Measurements from ENCODE around the gene TRPV5. TPM values are rescaled to one million over a fixed set of nuclear protein-coding genes. Genes with fewer than 3 reads are reported as not detected.

Gene TRPV5
- polyA plus RNA-seq, 2 of the 4 experiments (the other 2 are of a cell fraction): not detected

DNA sequence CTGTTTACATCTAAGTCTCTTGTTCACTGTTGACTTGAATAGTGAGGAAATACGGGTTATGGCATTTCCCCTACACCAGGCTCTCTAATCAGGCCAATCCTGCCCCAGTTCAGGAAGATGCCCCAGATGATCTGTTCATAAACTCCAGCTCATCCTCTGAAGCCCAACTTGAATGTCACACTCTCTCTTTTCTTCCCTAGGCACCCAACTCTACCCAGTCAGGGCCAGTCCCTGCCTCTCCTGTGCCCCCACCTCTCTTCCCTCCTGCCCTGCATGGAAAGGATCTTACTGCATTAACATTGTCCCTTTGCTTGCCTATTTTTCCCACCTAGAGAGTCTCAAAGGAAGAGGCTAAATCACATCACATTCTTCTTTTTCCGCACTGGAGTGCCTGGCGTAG is 37.4 kb downstream of the TRPV5 start:
- DNase-seq (ENCODE audit: low read depth in 1 of 2, low spot score in 1 of 2): no peak
- FAIRE-seq: no peak
- ChIA-PET POLR2A (no interaction called here), CTCF (interaction anchor here (1.8 kb wide), 1 partner anchor 17 kb away, joined by 3 read pairs; no protein-coding TSS in a partner anchor)
- Histone ChIP-seq H3K27ac (no peak overlapping the region), H3K4me1 (no peaks in the 10 kb centered on the region), H3K9me3 (no peaks in the 10 kb centered on the region), H3K4me3 (no peak overlapping the region), H3K4me2 (no peak overlapping the region)
- TF ChIP-seq ESRRA (IDR thresholded peaks at IDR 0.05; ENCODE audit: borderline replicate concordance, low read length) (no peak), CBX8 (IDR thresholded peaks at IDR 0.05) (no peak), JUNB (IDR thresholded peaks at IDR 0.05) (no peak), BHLHE40 (IDR thresholded peaks at IDR 0.05; ENCODE audit: low read depth, low read length) (no peak), RARB (CRISPR knock-in tag; IDR thresholded peaks at IDR 0.05) (no peak), RFX5 (IDR thresholded peaks at IDR 0.05) (no peak), EP300 (IDR thresholded peaks at IDR 0.05) (no peak), MAFK (IDR thresholded peaks at IDR 0.05; ENCODE audit: partially characterized antibody) (no peak)
- WGBS (ENCODE audit: missing lambda C conversion rate): 34% methylated on average over 3 of the region's 3 CpGs
- ATAC-seq: no peak

DNA sequence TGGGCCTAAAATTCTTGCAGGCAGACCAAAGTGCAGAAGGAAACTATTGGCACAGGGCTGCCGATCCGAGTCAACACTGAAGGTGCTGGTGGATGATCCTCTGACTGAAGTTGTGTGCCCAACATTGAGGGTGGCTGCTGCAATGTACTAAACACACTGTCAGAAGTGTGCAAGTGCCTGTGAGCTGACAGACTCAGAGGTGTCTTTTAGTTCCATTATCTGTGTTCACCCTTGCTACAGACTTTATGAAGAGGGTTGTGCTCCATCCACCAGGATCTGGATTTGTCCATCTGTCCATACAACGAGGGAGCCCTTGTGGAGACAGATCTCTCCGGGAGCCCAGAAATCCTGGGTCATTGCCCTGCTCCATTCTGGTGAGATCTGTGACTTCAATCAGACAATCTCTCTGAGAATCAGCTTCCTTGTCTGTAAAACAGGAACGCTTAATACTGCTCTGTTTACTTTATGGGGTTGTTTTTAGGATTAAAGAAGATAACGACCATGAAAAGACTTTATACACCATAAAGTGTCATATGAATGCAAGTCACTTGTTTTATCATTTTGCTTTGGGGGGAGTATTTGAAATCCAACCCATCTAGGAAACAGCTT is 38.5 kb downstream of the TRPV5 start:
- WGBS (ENCODE audit: missing lambda C conversion rate): 27% methylated on average over 6 of the region's 6 CpGs
- CTCF ChIA-PET: interaction anchor here (1.0 to 1.8 kb wide), 4 partner anchors 16 to 320 kb away, joined by 3 to 4 read pairs (median 3); no protein-coding TSS in a partner anchor

DNA sequence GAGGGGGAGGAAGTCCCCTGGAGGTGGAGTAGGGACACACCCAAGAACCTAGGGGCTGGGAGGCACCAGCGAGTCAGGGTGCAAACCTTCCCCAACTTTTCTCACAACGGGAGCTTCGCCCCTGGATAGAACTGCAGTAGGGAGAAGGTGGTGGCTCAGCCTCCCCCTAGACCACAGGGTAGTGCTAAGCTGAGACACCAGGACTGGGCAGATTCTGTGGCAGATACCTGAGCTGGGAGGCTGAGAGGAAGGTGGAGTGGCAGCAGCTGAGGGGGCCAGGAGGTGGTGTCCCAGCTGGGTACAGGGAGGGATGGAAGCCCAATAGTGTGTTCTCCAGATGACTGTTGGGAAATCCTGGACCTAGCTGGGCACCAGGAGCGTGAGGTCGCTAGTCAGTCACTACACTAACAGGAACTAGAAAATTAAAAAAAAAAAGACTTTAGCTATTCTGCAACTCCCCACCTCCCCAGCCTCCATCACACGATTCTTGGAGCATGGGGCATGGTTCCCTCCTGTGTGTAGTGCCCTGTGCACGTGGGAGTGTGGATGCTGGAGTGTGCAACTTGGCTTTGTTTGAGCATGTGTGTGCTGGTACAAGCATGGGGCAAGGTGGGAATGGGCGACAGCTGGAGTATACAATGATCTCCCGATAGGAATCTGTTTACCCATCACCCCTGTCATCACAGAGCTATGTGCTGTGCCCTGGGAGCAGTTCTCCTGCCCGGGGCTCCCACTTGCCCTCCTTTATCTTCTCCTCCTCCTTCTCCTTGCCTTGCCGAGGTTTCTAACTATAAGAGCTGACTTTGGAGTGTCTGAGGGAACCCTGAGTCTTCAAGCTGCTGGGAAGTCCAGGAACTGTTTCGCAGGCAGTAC is 39.2 kb downstream of the TRPV5 start:
- no peak for FAIRE-seq
- DNase-seq (ENCODE audit: low read depth in 1 of 2, low spot score in 1 of 2): no peak
- H3K27ac ChIP-seq: no peak overlapping the region
- TF ChIP-seq RAD21 (conservative IDR thresholded peaks at IDR 0.05 in 1 of 2, IDR thresholded peaks at IDR 0.05 in 1 of 2) (no peak), EHMT2 (IDR thresholded peaks at IDR 0.05; ENCODE audit: low read depth) (no peak), HEYL (CRISPR knock-in tag; IDR thresholded peaks at IDR 0.05) (no peak), ZSCAN20 (CRISPR knock-in tag; IDR thresholded peaks at IDR 0.05) (no peak), ZC3H11A (IDR thresholded peaks at IDR 0.05) (no peak), KDM5A (IDR thresholded peaks at IDR 0.05) (no peak), KDM1A (IDR thresholded peaks at IDR 0.05; ENCODE audit: low read depth) (no peak), JUN (IDR thresholded peaks at IDR 0.05) (no peak)
- TF ChIP-seq, protein P1, sequence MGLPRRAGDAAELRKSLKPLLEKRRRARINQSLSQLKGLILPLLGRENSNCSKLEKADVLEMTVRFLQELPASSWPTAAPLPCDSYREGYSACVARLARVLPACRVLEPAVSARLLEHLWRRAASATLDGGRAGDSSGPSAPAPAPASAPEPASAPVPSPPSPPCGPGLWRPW (IDR thresholded peaks at IDR 0.05): no peak
- TF ChIP-seq, protein P2, sequence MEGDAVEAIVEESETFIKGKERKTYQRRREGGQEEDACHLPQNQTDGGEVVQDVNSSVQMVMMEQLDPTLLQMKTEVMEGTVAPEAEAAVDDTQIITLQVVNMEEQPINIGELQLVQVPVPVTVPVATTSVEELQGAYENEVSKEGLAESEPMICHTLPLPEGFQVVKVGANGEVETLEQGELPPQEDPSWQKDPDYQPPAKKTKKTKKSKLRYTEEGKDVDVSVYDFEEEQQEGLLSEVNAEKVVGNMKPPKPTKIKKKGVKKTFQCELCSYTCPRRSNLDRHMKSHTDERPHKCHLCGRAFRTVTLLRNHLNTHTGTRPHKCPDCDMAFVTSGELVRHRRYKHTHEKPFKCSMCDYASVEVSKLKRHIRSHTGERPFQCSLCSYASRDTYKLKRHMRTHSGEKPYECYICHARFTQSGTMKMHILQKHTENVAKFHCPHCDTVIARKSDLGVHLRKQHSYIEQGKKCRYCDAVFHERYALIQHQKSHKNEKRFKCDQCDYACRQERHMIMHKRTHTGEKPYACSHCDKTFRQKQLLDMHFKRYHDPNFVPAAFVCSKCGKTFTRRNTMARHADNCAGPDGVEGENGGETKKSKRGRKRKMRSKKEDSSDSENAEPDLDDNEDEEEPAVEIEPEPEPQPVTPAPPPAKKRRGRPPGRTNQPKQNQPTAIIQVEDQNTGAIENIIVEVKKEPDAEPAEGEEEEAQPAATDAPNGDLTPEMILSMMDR (IDR thresholded peaks at IDR 0.05): no peak
- no peak overlapping the region for H3K4me2 ChIP-seq
- no peaks in the 10 kb centered on the region for H3K9me3 ChIP-seq
- CTCF ChIA-PET: interaction anchor here (1.0 to 1.8 kb wide), 4 partner anchors 15 to 321 kb away, joined by 3 to 4 read pairs (median 3); no protein-coding TSS in a partner anchor
- 19% methylated on average over 12 of the region's 12 CpGs for WGBS (ENCODE audit: missing lambda C conversion rate)
- H3K4me1 ChIP-seq: no peaks in the 10 kb centered on the region
- POLR2A ChIA-PET: no interaction called here
- no peak overlapping the region for H3K4me3 ChIP-seq
- ATAC-seq: no peak

More for the DNA sequence above, 38.5 kb downstream of the TRPV5 start:
- ATAC-seq (no peak), DNase-seq (ENCODE audit: low read depth in 1 of 2, low spot score in 1 of 2) (no peak), FAIRE-seq (no peak)
- no peak overlapping the region for H3K27ac ChIP-seq
- no peak overlapping the region for H3K4me3 ChIP-seq
- H3K9me3 ChIP-seq: no peaks in the 10 kb centered on the region
- H3K4me2 ChIP-seq: no peak overlapping the region
- POLR2A ChIA-PET: no interaction called here
- TF ChIP-seq SREBF2 (IDR thresholded peaks at IDR 0.05) (no peak), TFCP2L1 (CRISPR knock-in tag; IDR thresholded peaks at IDR 0.05) (no peak), CHD4 (IDR thresholded peaks at IDR 0.05; ENCODE audit: borderline replicate concordance) (no peak), EHMT2 (IDR thresholded peaks at IDR 0.05; ENCODE audit: low read depth) (no peak), TP53 (CRISPR knock-in tag; IDR thresholded peaks at IDR 0.05) (no peak)
- TF ChIP-seq, protein P3, sequence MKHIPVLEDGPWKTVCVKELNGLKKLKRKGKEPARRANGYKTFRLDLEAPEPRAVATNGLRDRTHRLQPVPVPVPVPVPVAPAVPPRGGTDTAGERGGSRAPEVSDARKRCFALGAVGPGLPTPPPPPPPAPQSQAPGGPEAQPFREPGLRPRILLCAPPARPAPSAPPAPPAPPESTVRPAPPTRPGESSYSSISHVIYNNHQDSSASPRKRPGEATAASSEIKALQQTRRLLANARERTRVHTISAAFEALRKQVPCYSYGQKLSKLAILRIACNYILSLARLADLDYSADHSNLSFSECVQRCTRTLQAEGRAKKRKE (CRISPR knock-in tag; IDR thresholded peaks at IDR 0.05; ENCODE audit: low read depth): no peak
- H3K4me1 ChIP-seq: no peaks in the 10 kb centered on the region

All from A549 (cell line).